Thoracic aorta (tissue), 2 donors: ENCODE measurements around the gene ERAL1. TPM values are rescaled to one million over a fixed set of nuclear protein-coding genes. Genes with fewer than 3 reads are reported as not detected.

ENCODE experiments used
- ATAC-seq: fragments of 150-250 bp; one replicate; pipeline ENCODE4 v1.8.0; 2017; ENCODE audit warnings: low read depth; ENCODE audit not compliant: insufficient number of reproducible peaks, low FRiP score
- DNase-seq: peaks from one replicate; pipeline ENCODE4 v3.0.0-alpha.2; 2020; ENCODE audit warnings: low spot score
- H3K27ac ChIP-seq, 2 donors: fragments of 200-600 bp; sonication (generic); 1 replicate in 1 of 2; 2 replicates in 1 of 2; pipeline ENCODE4 v1.5.1; 2016; ENCODE audit warnings: mild to moderate bottlenecking in 2 of 2, moderate library complexity in 2 of 2
- H3K27me3 ChIP-seq: fragments of 200-600 bp; sonication (generic); replicated peaks from 2 replicates; pipeline ENCODE4 v1.6.0; 2016; ENCODE audit warnings: mild to moderate bottlenecking; ENCODE audit not compliant: insufficient read depth
- H3K36me3 ChIP-seq: fragments of 200-600 bp; sonication (generic); one replicate; pipeline ENCODE4 v1.5.1; 2016
- H3K4me1 ChIP-seq, 2 donors: fragments of 200-600 bp; sonication (generic); 1 replicate in 1 of 2; 2 replicates in 1 of 2; pipeline versions ENCODE4 v1.5.1 to v1.6.0; 2016; ENCODE audit warnings: low read depth in 2 of 2, mild to moderate bottlenecking in 1 of 2; ENCODE audit not compliant: control insufficient read depth in 1 of 2
- H3K4me3 ChIP-seq: fragments of 200-600 bp; sonication (generic); 2 replicates; pipeline ENCODE4 v1.5.1; 2016; ENCODE audit warnings: mild to moderate bottlenecking
- H3K9me3 ChIP-seq: fragments of 200-600 bp; sonication (generic); 2 replicates; pipeline ENCODE4 v1.5.1; 2016
- total RNA-seq, 2 donors: library from RNA; depleted of rRNA; stranded (reverse); fragments of >200 nt; gene quantifications; one replicate each; pipeline versions ENCODE4 v1.1.0 to v1.2.3, GENCODE V29; 2016
- TF ChIP-seq, protein P1 (sequence below): fragments of 200-600 bp; sonication (generic); IDR thresholded peaks from one replicate; pipeline ENCODE4 v1.5.1; 2019; ENCODE audit warnings: antibody characterized with exemption

The ERAL1 gene
- total RNA-seq, 2 donors from 2014 or later, result 30.6 to 34.6 TPM

DNA sequence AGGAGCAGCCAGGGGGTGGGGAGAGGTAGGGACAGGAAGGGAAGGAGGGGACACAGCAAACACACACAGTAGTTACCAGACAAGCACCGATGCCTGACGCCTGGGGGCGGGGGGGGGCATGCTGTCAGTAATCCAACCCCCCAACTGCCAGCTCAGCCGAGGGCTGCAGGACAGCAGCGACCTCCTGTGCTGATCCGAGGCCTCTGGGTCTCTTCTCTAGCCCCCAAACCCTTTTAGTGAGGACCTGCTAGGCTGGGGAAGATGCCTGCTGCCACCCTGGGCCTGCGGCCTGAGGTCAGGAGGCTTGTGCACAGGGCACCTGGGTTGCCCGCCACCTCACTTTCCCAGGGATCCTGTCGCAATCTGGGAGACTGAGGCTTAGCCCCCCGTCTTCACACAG is 31.1 kb downstream of the ERAL1 start:
- DNase-seq, result no peak
- Histone ChIP-seq H3K27me3 (no peaks in the 10 kb centered on the region), H3K4me1 (peaks cover 3 to 12% of the 10 kb centered on the region in 2 donors), H3K27ac (no peak overlapping the region), H3K36me3 (peaks cover 41% of the 10 kb centered on the region), H3K9me3 (no peaks in the 10 kb centered on the region), H3K4me3 (no peak overlapping the region)
- no peak for ATAC-seq
- TF ChIP-seq, protein P1, sequence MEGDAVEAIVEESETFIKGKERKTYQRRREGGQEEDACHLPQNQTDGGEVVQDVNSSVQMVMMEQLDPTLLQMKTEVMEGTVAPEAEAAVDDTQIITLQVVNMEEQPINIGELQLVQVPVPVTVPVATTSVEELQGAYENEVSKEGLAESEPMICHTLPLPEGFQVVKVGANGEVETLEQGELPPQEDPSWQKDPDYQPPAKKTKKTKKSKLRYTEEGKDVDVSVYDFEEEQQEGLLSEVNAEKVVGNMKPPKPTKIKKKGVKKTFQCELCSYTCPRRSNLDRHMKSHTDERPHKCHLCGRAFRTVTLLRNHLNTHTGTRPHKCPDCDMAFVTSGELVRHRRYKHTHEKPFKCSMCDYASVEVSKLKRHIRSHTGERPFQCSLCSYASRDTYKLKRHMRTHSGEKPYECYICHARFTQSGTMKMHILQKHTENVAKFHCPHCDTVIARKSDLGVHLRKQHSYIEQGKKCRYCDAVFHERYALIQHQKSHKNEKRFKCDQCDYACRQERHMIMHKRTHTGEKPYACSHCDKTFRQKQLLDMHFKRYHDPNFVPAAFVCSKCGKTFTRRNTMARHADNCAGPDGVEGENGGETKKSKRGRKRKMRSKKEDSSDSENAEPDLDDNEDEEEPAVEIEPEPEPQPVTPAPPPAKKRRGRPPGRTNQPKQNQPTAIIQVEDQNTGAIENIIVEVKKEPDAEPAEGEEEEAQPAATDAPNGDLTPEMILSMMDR, result no peak

DNA sequence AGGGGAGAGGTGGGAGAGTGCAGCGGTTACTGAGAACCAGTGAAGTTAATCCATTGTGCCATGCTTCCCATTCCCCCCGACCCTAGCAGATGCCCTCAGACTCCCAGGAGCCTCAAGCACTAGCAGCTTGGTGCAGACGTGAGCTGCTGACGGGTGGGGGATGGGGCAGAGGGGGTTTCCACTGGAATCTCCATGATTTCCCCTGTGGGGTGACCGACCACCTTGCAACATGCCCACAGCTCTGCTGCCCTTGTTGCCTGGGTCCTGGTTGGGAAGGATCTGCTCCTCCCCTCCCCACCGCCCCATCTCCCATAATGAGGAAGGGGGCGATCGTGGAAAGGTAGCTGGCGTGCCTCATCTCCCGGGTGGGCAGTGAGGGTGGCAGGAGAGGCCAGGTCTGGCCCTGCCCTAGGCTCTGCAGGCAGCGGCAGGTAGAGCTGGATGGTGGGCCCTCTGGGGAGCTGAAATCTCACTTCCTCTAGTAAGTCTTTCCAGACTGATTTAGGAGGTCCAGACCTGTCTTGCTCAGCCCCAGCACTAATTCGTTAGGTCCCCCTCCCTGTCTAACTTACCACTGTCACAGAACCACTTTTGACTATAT is 33.2 kb downstream of the ERAL1 start:
- H3K27ac ChIP-seq, result no peak overlapping the region
- H3K27me3 ChIP-seq, result no peaks in the 10 kb centered on the region
- ATAC-seq (no peak), DNase-seq (no peak)
- peaks cover 22% of the 10 kb centered on the region for H3K36me3 ChIP-seq
- H3K4me3 ChIP-seq, result no peak overlapping the region
- TF ChIP-seq, protein P1, result no peak
- H3K4me1 ChIP-seq, result peaks cover 9 to 19% of the 10 kb centered on the region in 2 donors
- H3K9me3 ChIP-seq, result no peaks in the 10 kb centered on the region

DNA sequence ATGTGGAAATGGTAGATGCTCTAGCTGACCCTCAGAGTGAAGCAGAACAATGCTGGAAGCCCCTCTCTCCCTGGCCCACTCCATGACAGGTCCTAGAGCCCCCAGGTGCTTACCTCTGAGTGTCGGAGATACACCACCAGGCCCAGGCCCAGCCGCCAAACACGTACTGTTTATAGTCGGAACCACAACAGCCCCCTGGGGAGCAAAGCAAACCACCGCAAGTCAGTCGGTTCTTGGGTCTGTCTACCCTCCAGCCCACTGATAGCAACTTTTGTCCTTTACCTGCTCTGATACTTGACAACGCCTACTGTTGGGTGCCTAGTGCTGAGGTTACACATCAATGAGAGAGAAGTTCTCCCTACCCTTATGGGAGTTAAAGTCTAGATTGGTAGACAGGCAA is 34.0 kb downstream of the ERAL1 start:
- TF ChIP-seq, protein P1, result no peak
- Histone ChIP-seq H3K9me3 (no peaks in the 10 kb centered on the region), H3K4me1 (peaks cover 13 to 28% of the 10 kb centered on the region in 2 donors), H3K27ac (no peak overlapping the region), H3K36me3 (peaks cover 15% of the 10 kb centered on the region), H3K27me3 (no peaks in the 10 kb centered on the region), H3K4me3 (no peak overlapping the region)
- DNase-seq, result no peak
- no peak for ATAC-seq

DNA sequence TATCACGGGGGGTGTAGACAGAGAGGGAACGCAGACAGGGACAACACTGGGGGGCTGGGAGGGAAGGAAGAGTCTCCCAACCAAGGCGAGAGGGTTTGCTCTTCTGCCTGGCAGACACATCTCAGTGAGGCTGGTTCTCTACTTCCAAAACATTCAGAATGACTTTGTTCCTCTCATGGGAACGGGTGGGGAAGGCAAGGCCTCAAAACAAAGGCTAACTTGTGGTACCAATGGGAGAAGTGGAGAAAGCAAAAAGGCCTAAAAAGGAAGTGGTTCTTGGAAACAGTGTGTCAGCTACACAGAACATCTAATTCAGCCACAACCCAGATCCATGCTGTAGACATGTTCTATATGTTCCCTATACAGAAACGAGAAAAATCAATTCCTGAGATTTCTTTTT is 35.2 kb downstream of the ERAL1 start:
- no peak overlapping the region for H3K27ac ChIP-seq

DNA sequence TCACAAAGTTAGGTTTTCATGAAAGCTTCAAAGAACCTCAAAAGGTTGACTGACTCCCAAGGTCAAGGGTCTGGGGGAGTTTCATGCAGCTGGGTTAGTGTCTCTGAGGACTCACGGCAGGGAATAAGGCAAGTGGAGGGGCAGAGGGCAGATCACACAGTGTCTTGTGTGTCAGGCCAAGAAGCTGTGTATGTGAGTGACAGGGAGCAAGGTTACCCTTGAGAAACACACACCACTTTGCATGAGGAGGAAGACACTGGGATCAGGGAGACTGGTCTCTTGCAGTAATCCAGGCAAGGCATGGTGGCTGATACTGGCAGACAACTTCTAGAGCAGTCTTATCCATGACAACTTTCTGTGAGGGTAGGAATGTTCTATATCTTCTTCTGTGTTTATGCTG is 36.4 kb downstream of the ERAL1 start:
- H3K27me3 ChIP-seq, result no peaks in the 10 kb centered on the region
- no peak for DNase-seq
- peaks cover 20 to 40% of the 10 kb centered on the region in 2 donors for H3K4me1 ChIP-seq
- H3K4me3 ChIP-seq, result no peak overlapping the region
- H3K9me3 ChIP-seq, result no peaks in the 10 kb centered on the region
- TF ChIP-seq, protein P1, result no peak
- H3K27ac ChIP-seq, result no peak overlapping the region
- no peak for ATAC-seq
- no peaks in the 10 kb centered on the region for H3K36me3 ChIP-seq

More for the DNA sequence above, 35.2 kb downstream of the ERAL1 start:
- H3K36me3 ChIP-seq, result peaks cover 5% of the 10 kb centered on the region
- TF ChIP-seq, protein P1, result no peak
- ATAC-seq, result no peak
- H3K4me3 ChIP-seq, result no peak overlapping the region
- no peaks in the 10 kb centered on the region for H3K9me3 ChIP-seq
- H3K4me1 ChIP-seq, result peaks cover 13 to 34% of the 10 kb centered on the region in 2 donors
- H3K27me3 ChIP-seq, result no peaks in the 10 kb centered on the region
- DNase-seq, result no peak
